Stimulated activated CD4-positive, alpha-beta T cell treated with anti-CD3 and anti-CD28 coated beads, Interleukin-1b, Interleukin-23, amount 100 ng/mL, for 4 hours (primary cell): ENCODE data around the gene JAKMIP2.
"Not testable (repeated sequence)": the region's sequence is repeated elsewhere in the genome, so short reads cannot be mapped to it uniquely, and the experiment has no call there.

Experiments
- DNase-seq, 2 donors: peaks; one replicate each; pipeline ENCODE4 v3.0.0-alpha.2; 2020; ENCODE audit warnings: low read depth in 2 of 2

JAKMIP2 gene

GRCh38 chr5:147610798-147611197, 171.7 kb downstream of the JAKMIP2 start:
- DNase-seq = no peak

GRCh38 chr5:147601652-147602051, 180.9 kb downstream of the JAKMIP2 start:
- no peak for DNase-seq

- DNase-seq = no peak
These were observed 191.4 kb downstream of the JAKMIP2 start for GRCh38 chr5:147591120-147591519.

GRCh38 chr5:147590096-147590495, 192.4 kb downstream of the JAKMIP2 start:
- no peak for DNase-seq

- DNase-seq = no peak
These were observed 195.7 kb downstream of the JAKMIP2 start for GRCh38 chr5:147586832-147587231.

GRCh38 chr5:147586221-147586620, 196.3 kb downstream of the JAKMIP2 start:
- DNase-seq = no peak

- DNase-seq = not testable (repeated sequence)
These were observed 200.3 kb downstream of the JAKMIP2 start for GRCh38 chr5:147582272-147582671.

GRCh38 chr5:147580418-147580817, 202.1 kb downstream of the JAKMIP2 start:
- DNase-seq = not testable (repeated sequence)

GRCh38 chr5:147578228-147579024, 204.1 kb downstream of the JAKMIP2 start:
- DNase-seq = no peak

- peak in 1 of 2 donors; percentile 3 for DNase-seq
These were observed 205.6 kb downstream of the JAKMIP2 start for GRCh38 chr5:147576646-147577535.

GRCh38 chr5:147575598-147575997, 206.9 kb downstream of the JAKMIP2 start:
- DNase-seq = no peak

- DNase-seq = no peak
These were observed 209.3 kb downstream of the JAKMIP2 start for GRCh38 chr5:147573211-147573610.

- no peak for DNase-seq
These were observed 213.7 kb downstream of the JAKMIP2 start for GRCh38 chr5:147568710-147569406.

- DNase-seq = no peak
These were observed 214.5 kb downstream of the JAKMIP2 start for GRCh38 chr5:147567917-147568598.

GRCh38 chr5:147565524-147565923, 217.0 kb downstream of the JAKMIP2 start:
- no peak for DNase-seq

- DNase-seq = no peak
These were observed 218.4 kb downstream of the JAKMIP2 start for GRCh38 chr5:147564124-147564486.

- no peak for DNase-seq
These were observed 218.9 kb downstream of the JAKMIP2 start for GRCh38 chr5:147563466-147564123.

- DNase-seq = no peak
These were observed 221.1 kb downstream of the JAKMIP2 start for GRCh38 chr5:147561435-147561834.

GRCh38 chr5:147560718-147561331, 221.7 kb downstream of the JAKMIP2 start:
- DNase-seq = no peak

- no peak for DNase-seq
These were observed 222.8 kb downstream of the JAKMIP2 start for GRCh38 chr5:147559749-147560148.

- DNase-seq = no peak
These were observed 223.7 kb downstream of the JAKMIP2 start for GRCh38 chr5:147558826-147559225.
